Retinal pigment epithelial cell (primary cell): Measurements from ENCODE around the gene MAN1B1.

Experiments
- DNase-seq: peaks from one replicate; pipeline ENCODE4 v3.0.0-alpha.2; 2010; ENCODE audit warnings: low read depth
- H3K4me3 ChIP-seq: 2 replicates; pipeline ENCODE4 v1.5.1; 2011; ENCODE audit warnings: mild to moderate bottlenecking, low read length, control low read depth, moderate library complexity
- CTCF ChIP-seq: conservative IDR thresholded peaks from 2 replicates; pipeline ENCODE4 v1.5.1; 2011; ENCODE audit warnings: low read depth, low read length, control low read depth, inconsistent platforms

MAN1B1 gene

GRCh38 chr9:137141050-137141810 is 54.4 kb downstream of the MAN1B1 start:
- TF ChIP-seq CTCF, result no peak
- DNase-seq, result no peak
- no peak overlapping the region for H3K4me3 ChIP-seq

- no peak for TF ChIP-seq CTCF
These were observed 55.5 kb downstream of the MAN1B1 start for GRCh38 chr9:137141976-137142936.

GRCh38 chr9:137143459-137143858 is 56.7 kb downstream of the MAN1B1 start:
- no peak for TF ChIP-seq CTCF
- no peak overlapping the region for H3K4me3 ChIP-seq
- no peak for DNase-seq

More at GRCh38 chr9:137141976-137142936, 55.5 kb downstream of the MAN1B1 start:
- no peak for DNase-seq
- H3K4me3 ChIP-seq, result no peak overlapping the region

- H3K4me3 ChIP-seq, result no peak overlapping the region
- no peak for DNase-seq
- TF ChIP-seq CTCF, result no peak
These were observed 59.1 kb downstream of the MAN1B1 start for GRCh38 chr9:137145731-137146526.

GRCh38 chr9:137146527-137146918 is 59.7 kb downstream of the MAN1B1 start:
- no peak for DNase-seq
- no peak for TF ChIP-seq CTCF
- no peak overlapping the region for H3K4me3 ChIP-seq

GRCh38 chr9:137147091-137147792 is 60.5 kb downstream of the MAN1B1 start:
- H3K4me3 ChIP-seq, result no peak overlapping the region
- DNase-seq, result no peak
- no peak for TF ChIP-seq CTCF
